Gastrocnemius medialis (tissue), 4 donors: ENCODE measurements around the gene RRAGB.

ENCODE experiments used
- POLR2A ChIP-seq, 2 donors: fragments of 450-650 bp; IDR thresholded peaks; one replicate each; pipeline ENCODE4 v1.6.1; 2017; ENCODE audit warnings: antibody characterized with exemption in 2 of 2, mild to moderate bottlenecking in 2 of 2, moderate library complexity in 2 of 2
- TF ChIP-seq, protein P1 (sequence below), 5 experiments: fragments of 450-650 bp in 3 of 5; fragments of 200-600 bp in 2 of 5; sonication (generic) in 2 of 5; IDR thresholded peaks in 4 of 5; conservative IDR thresholded peaks in 1 of 5; 1 replicate in 4 of 5; 2 replicates in 1 of 5; pipeline ENCODE4 v1.5.1; 2016 to 2019; ENCODE audit warnings: antibody characterized with exemption in 5 of 5, mild to moderate bottlenecking in 3 of 5, moderate library complexity in 3 of 5

GRCh38 chrX:55778322-55778721 lies 60.8 kb downstream of the RRAGB start:
- TF ChIP-seq, protein P1, sequence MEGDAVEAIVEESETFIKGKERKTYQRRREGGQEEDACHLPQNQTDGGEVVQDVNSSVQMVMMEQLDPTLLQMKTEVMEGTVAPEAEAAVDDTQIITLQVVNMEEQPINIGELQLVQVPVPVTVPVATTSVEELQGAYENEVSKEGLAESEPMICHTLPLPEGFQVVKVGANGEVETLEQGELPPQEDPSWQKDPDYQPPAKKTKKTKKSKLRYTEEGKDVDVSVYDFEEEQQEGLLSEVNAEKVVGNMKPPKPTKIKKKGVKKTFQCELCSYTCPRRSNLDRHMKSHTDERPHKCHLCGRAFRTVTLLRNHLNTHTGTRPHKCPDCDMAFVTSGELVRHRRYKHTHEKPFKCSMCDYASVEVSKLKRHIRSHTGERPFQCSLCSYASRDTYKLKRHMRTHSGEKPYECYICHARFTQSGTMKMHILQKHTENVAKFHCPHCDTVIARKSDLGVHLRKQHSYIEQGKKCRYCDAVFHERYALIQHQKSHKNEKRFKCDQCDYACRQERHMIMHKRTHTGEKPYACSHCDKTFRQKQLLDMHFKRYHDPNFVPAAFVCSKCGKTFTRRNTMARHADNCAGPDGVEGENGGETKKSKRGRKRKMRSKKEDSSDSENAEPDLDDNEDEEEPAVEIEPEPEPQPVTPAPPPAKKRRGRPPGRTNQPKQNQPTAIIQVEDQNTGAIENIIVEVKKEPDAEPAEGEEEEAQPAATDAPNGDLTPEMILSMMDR (IDR thresholded peaks at IDR 0.05 in 4 of 5, conservative IDR thresholded peaks at IDR 0.05 in 1 of 5) = no peak
- no peak for TF ChIP-seq POLR2A (IDR thresholded peaks at IDR 0.05)
